GM19467 (cell line): ENCODE results near the gene P2RY8.
"Not testable (repeated sequence)": the region's sequence is repeated elsewhere in the genome, so short reads cannot be mapped to it uniquely, and the experiment has no call there.

Source experiments
- ATAC-seq: cut with Tn5 transposase; IDR thresholded peaks from one replicate; pipeline ENCODE4 v1.9.1; 2021; ENCODE audit warnings: mild to moderate bottlenecking, moderate library complexity; ENCODE audit not compliant: unreplicated experiment

Gene P2RY8, protein sequence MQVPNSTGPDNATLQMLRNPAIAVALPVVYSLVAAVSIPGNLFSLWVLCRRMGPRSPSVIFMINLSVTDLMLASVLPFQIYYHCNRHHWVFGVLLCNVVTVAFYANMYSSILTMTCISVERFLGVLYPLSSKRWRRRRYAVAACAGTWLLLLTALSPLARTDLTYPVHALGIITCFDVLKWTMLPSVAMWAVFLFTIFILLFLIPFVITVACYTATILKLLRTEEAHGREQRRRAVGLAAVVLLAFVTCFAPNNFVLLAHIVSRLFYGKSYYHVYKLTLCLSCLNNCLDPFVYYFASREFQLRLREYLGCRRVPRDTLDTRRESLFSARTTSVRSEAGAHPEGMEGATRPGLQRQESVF

DNA sequence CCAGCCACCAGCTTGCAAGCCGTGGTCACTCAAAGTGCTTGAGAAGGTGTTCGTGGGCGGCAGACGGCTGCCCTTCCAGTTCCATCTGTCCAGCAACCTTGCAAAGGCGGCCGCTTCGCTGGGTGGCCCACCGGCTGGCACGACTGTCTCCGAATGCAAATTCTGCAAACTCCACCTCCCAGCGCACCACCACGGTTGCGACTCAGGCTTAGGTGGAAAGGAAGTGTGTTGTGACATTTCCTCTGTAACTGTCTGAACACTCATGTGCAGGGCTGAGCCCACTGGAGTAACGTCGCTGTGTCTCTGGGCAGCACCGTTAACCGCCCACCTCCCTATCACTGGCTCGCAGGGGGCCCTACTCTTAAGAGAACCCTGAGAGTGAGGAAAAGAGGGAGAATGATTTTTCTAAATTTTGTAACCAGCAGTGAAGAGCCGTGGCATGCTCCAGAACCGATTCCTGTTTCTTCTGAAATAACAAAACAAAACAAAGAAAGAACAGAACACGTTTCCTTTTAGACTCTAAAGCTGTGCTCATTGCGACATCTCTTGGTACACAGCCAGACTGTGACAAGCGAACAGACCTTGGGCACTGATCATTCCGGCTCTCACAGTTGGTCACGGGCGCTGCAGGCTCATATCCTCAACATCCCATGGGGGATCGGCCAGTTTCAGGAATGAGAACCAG lies at the start of gene P2RY8:
Gene P2RY8 (minus strand): TSS at position 155 of the 685 bp plus-strand sequence. CDS start 70,627 bp downstream, outside the sequence.
- peak; percentile 62 for ATAC-seq

DNA sequence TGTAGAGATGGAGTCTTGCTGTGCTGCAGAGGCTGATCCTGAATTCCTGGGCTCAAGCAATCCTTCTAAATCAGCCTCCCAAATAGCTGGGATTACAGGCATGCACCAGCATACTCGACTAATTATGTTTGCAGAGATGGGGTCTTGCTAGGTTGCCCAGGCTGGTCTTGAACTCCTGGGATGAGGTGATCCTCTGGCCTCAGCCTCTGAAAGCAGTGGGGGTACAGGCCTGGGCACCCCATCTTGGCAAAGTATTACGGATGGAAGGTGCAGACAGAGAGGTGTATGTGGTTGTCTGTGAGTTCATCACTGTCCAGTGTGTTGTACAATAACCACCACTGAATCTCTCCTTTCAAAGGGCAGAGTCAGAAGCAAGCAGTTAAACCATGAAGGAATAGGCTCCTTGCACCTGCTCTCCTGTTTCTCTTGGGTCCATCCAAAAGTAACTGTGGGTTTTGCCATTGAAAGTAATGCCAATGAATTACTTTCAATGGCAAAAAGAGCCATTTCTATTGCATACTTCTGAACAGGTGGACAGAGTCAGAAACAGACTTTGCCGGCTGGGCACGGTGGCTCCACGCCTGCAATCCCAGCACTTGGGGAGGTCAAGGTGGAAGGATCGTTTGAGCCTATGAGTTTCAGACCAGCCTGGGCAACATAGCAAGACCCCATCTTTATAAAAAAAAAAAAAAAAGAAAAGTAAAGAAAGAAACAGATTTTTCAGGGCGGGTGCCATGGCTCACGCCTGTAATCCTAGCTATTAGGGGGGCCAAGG lies 47.4 kb upstream of the P2RY8 start:
- no peak for ATAC-seq

GRCh38 chrX:1582686-1583437 lies 45.9 kb upstream of the P2RY8 start:
- ATAC-seq = peak; percentile 51

- ATAC-seq = no peak
These were observed 44.1 kb upstream of the P2RY8 start for GRCh38 chrX:1581132-1581531.

- no peak for ATAC-seq
These were observed 41.7 kb upstream of the P2RY8 start for GRCh38 chrX:1578511-1579173.

GRCh38 chrX:1577845-1578244 lies 40.9 kb upstream of the P2RY8 start:
- ATAC-seq = no peak

DNA sequence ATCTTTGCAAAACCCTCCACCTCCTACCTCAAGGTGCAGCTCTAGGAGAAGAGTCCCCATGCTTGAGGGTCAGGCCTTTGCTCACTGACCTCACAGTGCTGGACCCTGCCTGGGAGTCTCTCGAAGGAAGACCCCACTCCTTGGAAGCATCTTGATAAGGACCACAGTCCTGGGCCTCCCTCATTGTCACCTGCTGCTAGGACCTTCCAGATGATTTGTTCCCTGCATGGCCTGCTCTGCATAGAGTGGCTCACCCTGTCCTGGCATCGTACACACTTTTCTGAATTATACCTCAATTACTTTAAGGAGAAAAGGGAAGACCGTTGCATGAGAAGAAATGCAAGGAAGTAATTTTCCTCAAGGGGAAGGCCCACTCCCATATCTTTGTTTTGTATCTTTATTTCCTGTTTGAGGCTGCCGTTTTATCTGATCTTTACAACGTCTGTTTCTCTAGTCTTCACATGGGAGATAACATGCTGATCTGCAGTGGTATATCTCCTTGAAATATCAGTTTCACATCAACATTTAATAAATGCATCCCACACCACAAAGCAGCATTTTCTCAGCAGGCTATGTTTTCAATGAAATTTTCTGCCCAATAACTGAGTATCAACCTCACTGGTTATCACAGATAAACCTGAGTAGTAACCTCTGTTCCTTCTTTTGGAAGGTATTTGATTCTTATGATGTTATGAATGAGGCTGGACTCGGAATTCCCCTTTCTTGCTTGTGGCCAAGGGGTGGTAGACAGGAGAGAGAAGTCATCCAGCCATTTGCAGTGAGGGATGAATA lies 39.4 kb upstream of the P2RY8 start:
- no peak for ATAC-seq

- ATAC-seq = not testable (repeated sequence)
These were observed 37.2 kb upstream of the P2RY8 start for GRCh38 chrX:1574181-1574580.

GRCh38 chrX:1564750-1565683 lies 28.0 kb upstream of the P2RY8 start:
- ATAC-seq = no peak

GRCh38 chrX:1564077-1564476 lies 27.1 kb upstream of the P2RY8 start:
- not testable (repeated sequence) for ATAC-seq

DNA sequence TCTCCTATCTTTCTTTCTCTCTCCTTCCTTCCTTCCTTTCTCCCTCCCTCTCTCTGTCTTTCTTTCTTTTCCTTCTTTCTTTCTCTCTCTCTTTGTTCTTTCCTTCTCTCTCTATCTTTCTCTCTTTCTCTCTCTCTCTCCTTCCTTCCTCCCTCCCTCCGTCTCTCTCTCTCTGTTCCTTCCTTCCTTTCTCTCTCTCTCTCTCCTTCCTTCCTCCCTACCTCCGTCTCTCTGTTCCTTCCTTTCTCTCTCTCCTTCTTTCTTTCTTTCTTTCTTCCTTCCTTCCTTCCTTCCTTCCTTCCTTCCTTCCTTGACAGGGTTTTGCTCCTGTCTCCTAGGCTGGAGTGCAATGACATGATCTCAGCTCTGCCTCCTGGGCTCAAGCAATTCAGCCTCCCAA lies 24.2 kb upstream of the P2RY8 start:
- ATAC-seq = no peak

- ATAC-seq = no peak
These were observed 21.9 kb upstream of the P2RY8 start for GRCh38 chrX:1558761-1559468.

DNA sequence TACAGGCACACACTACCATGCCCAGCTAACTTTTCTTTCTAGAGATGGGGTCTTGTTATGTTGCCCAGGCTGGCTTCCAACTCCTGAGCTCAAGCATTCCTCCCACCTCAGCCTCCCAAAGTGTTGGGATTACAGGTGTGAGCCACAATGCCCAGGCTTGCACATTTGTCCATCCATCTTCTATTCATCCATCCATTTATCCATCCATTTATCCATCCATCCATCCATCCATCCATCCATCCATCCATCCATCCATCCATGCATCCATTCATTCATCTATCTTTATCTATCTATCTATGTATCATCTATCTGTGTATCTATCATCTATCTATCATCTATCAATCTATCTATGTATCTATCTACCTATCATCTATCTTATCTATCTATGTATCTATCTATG lies 20.5 kb upstream of the P2RY8 start:
- ATAC-seq = not testable (repeated sequence)

DNA sequence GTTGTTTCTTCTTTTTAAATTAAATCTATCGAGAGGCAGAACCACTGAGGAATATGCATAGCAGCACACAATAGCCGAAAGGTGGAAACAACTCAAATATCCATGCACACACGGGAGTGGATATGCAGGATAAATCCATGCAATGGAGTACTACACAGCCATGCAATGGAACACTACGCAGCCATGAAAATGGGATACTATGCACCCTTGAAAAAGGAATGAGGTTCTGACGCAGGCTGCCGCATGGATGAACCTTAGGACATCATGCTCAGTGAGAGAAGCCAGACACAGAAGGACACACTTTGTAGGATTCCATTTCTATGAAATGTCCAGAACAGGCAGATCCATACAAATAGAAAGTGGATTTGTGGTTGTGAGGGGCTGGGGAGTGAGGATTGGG lies 18.4 kb upstream of the P2RY8 start:
- no peak for ATAC-seq

GRCh38 chrX:1554469-1555210 lies 17.7 kb upstream of the P2RY8 start:
- ATAC-seq = no peak

DNA sequence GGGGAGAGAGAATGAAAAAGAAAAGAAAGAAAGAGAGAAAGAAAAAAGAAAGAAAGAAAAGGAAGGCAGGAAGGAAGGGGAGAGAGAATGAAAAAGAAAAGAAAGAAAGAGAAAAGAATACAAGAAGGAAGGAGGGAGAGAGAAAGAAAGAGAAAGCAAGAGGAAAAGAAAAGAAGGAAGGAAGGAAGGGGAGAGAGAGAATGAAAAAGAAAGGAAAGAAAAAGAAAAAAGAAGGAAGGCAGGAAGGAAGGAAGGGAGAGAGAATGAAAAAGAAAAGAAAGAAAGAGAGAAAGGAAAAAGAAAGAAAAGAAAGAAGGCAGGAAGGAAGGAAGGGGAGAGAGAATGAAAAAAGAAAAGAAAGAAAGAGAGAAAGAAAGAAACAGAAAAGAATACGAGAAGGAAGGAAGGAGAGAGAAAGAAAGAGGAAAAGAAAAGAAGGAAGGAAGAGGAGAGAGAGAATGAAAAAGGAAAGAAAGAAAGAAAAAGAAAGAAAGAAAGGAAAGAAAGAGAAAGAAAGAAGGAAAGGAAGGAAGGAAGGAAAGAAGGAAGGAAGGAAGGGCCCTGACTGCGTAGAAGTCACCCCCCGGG lies 15.1 kb upstream of the P2RY8 start:
- ATAC-seq = no peak
